ENCODE data around the gene KATNAL1.

Gene KATNAL1

DNA sequence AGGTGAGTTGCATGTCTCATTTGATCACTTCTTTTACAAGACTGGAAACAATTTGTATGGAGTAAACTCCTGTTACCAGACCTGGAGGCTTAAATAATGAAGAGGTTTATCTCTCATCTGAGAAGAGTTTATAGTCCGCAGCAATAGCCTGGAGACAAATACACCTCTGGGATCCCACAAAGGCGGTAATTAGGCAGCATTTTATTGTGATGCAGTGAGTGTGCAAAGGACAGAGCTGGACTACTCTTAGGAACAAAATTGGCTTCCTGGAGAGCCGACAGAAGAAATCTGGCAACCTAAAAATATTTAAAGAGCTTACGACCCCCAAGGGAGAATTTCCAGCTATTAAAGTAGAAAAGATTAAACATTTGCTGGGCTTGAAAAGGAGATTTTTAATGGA is 11.8 kb upstream of the KATNAL1 start:
- H3K4me3 Mint-ChIP-seq = no peak overlapping the region

DNA sequence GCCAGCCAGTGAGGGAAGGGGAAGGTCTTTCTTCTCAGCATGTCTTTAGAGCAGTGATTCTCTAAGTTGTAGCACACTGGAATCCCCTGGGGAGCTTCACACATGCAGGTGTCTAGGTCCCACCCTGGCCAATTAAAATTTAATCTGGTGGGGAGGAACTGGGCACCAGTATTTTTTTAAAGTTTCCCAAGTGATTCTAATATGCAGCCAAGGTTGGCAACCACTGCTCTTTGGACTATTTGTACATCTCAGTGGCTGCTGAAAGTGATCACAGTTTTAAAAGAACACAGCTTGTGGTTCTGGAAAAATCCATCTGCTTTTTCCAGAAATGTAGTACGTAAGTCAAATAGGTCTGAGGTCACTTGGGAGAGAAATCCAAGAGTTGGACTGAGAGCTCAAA is 10.7 kb upstream of the KATNAL1 start:
- DNase-seq (ENCODE audit: low spot score) = no peak
- Mint-ChIP-seq H3K4me3 (no peak overlapping the region), H3K27me3 (ENCODE audit: low read depth) (no peaks in the 10 kb centered on the region), H3K9me3 (no peaks in the 10 kb centered on the region), H3K36me3 (ENCODE audit: low read depth) (peaks cover 4% of the 10 kb centered on the region), H3K4me1 (ENCODE audit: low read depth) (peaks cover 5% of the 10 kb centered on the region), H3K27ac (no peak overlapping the region)

More for the DNA sequence above, 11.8 kb upstream of the KATNAL1 start:
- DNase-seq (ENCODE audit: low spot score) = no peak
- Mint-ChIP-seq H3K27ac (no peak overlapping the region), H3K4me1 (ENCODE audit: low read depth) (peaks cover 3% of the 10 kb centered on the region), H3K9me3 (no peaks in the 10 kb centered on the region), H3K36me3 (ENCODE audit: low read depth) (peaks cover 9% of the 10 kb centered on the region), H3K27me3 (ENCODE audit: low read depth) (no peaks in the 10 kb centered on the region)

- Mint-ChIP-seq H3K4me1 (ENCODE audit: low read depth) (peaks cover 6% of the 10 kb centered on the region), H3K4me3 (no peak overlapping the region), H3K9me3 (no peaks in the 10 kb centered on the region), H3K36me3 (ENCODE audit: low read depth) (peaks cover 5% of the 10 kb centered on the region), H3K27ac (no peak overlapping the region), H3K27me3 (ENCODE audit: low read depth) (no peaks in the 10 kb centered on the region)
- DNase-seq (ENCODE audit: low spot score) = no peak
Measured at GRCh38 chr13:30314562-30314961, 7.2 kb upstream of the KATNAL1 start.

GRCh38 chr13:30314069-30314468 is 6.7 kb upstream of the KATNAL1 start:
- no peak overlapping the region for H3K27ac Mint-ChIP-seq
- H3K4me3 Mint-ChIP-seq = no peak overlapping the region
- DNase-seq (ENCODE audit: low spot score) = no peak
- H3K36me3 Mint-ChIP-seq (ENCODE audit: low read depth) = peaks cover 6% of the 10 kb centered on the region
- H3K9me3 Mint-ChIP-seq = no peaks in the 10 kb centered on the region
- no peaks in the 10 kb centered on the region for H3K27me3 Mint-ChIP-seq (ENCODE audit: low read depth)
- H3K4me1 Mint-ChIP-seq (ENCODE audit: low read depth) = peaks cover 8% of the 10 kb centered on the region

GRCh38 chr13:30313311-30313710 is 6.0 kb upstream of the KATNAL1 start:
- no peak for DNase-seq (ENCODE audit: low spot score)
- Mint-ChIP-seq H3K27ac (no peak overlapping the region), H3K36me3 (ENCODE audit: low read depth) (peaks cover 6% of the 10 kb centered on the region), H3K4me3 (no peak overlapping the region), H3K27me3 (ENCODE audit: low read depth) (no peaks in the 10 kb centered on the region), H3K9me3 (no peaks in the 10 kb centered on the region), H3K4me1 (ENCODE audit: low read depth) (peaks cover 15% of the 10 kb centered on the region)

- Mint-ChIP-seq H3K4me3 (no peak overlapping the region), H3K36me3 (ENCODE audit: low read depth) (peaks cover 6% of the 10 kb centered on the region), H3K9me3 (no peaks in the 10 kb centered on the region), H3K4me1 (ENCODE audit: low read depth) (peaks cover 17% of the 10 kb centered on the region), H3K27ac (no peak overlapping the region), H3K27me3 (ENCODE audit: low read depth) (no peaks in the 10 kb centered on the region)
- DNase-seq (ENCODE audit: low spot score) = no peak
Measured at GRCh38 chr13:30312904-30313303, 5.6 kb upstream of the KATNAL1 start.

DNA sequence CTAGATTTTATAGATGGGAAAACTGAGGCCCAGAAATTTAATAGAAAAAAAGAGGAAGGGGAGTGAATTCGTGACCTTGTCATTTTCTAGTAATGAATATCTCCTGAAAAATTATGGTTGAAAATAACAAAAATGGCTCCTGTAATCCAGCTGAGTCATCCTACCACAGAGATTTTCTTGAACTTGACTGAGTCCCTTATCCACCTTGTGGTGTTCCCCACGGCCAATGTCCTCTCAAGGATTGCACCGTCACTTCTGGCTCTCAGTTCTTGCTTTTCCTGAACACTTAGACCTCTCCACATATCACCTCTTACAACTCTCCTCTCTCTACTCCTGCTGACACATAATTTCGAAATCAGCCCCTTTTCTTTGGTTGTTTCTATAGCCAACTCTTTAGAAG is 1.2 kb upstream of the KATNAL1 start:
- H3K4me3 Mint-ChIP-seq = peak overlapping the region; percentile 55
- no peak overlapping the region for H3K27ac Mint-ChIP-seq
- peaks cover 8% of the 10 kb centered on the region for H3K36me3 Mint-ChIP-seq (ENCODE audit: low read depth)
- H3K9me3 Mint-ChIP-seq = no peaks in the 10 kb centered on the region
- no peaks in the 10 kb centered on the region for H3K27me3 Mint-ChIP-seq (ENCODE audit: low read depth)
- H3K4me1 Mint-ChIP-seq (ENCODE audit: low read depth) = peaks cover 36% of the 10 kb centered on the region
- no peak for DNase-seq (ENCODE audit: low spot score)

GRCh38 chr13:30307971-30308290 is 580 bp upstream of the KATNAL1 start:
- Mint-ChIP-seq H3K27me3 (ENCODE audit: low read depth) (no peaks in the 10 kb centered on the region), H3K4me3 (peak overlapping the region; percentile 86), H3K4me1 (ENCODE audit: low read depth) (peaks cover 42% of the 10 kb centered on the region), H3K9me3 (no peaks in the 10 kb centered on the region), H3K36me3 (ENCODE audit: low read depth) (peaks cover 8% of the 10 kb centered on the region), H3K27ac (no peak overlapping the region)
- no peak for DNase-seq (ENCODE audit: low spot score)

GRCh38 chr13:30306762-30307193 is 573 bp downstream of the KATNAL1 start:
- peak; percentile 90 for DNase-seq (ENCODE audit: low spot score)
- peak overlapping the region; percentile 86 for H3K4me3 Mint-ChIP-seq
- H3K9me3 Mint-ChIP-seq = no peaks in the 10 kb centered on the region
- H3K4me1 Mint-ChIP-seq (ENCODE audit: low read depth) = peaks cover 47% of the 10 kb centered on the region
- H3K36me3 Mint-ChIP-seq (ENCODE audit: low read depth) = peaks cover 8% of the 10 kb centered on the region
- H3K27me3 Mint-ChIP-seq (ENCODE audit: low read depth) = no peaks in the 10 kb centered on the region
- peak overlapping the region; percentile 88 for H3K27ac Mint-ChIP-seq

DNA sequence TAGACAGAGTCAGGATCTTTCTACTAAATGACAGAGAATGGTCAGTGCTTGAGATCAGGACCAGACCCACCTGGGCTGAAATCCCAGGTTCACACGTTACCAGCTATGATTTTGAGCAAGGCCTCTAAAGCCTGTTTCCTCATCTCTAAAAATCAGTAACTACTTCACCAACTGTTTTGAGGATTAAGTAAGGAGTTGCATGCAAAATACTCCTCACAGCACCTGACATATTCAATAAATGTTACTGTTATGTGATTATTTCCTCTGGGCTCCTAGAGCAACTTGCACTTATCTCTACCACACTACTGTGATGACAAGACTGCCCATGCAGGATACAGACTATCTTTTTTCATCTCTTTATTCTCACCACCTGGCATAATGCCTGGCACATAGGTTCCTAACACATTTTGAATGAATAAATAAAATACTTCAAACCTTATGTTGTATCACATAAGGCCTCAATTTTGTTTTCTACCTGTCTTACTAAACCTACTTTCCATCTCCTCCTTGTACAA is 1.8 kb downstream of the KATNAL1 start:
- no peaks in the 10 kb centered on the region for H3K27me3 Mint-ChIP-seq (ENCODE audit: low read depth)
- peaks cover 8% of the 10 kb centered on the region for H3K36me3 Mint-ChIP-seq (ENCODE audit: low read depth)
- no peaks in the 10 kb centered on the region for H3K9me3 Mint-ChIP-seq
- DNase-seq (ENCODE audit: low spot score) = no peak
- peaks cover 47% of the 10 kb centered on the region for H3K4me1 Mint-ChIP-seq (ENCODE audit: low read depth)
- H3K27ac Mint-ChIP-seq = peak overlapping the region; percentile 38
- peak overlapping the region; percentile 54 for H3K4me3 Mint-ChIP-seq

GRCh38 chr13:30303269-30303668 is 4.1 kb downstream of the KATNAL1 start:
- Mint-ChIP-seq H3K27ac (no peak overlapping the region), H3K4me1 (ENCODE audit: low read depth) (peaks cover 43% of the 10 kb centered on the region), H3K36me3 (ENCODE audit: low read depth) (peaks cover 9% of the 10 kb centered on the region), H3K9me3 (no peaks in the 10 kb centered on the region), H3K4me3 (no peak overlapping the region), H3K27me3 (ENCODE audit: low read depth) (no peaks in the 10 kb centered on the region)
- DNase-seq (ENCODE audit: low spot score) = no peak

DNA sequence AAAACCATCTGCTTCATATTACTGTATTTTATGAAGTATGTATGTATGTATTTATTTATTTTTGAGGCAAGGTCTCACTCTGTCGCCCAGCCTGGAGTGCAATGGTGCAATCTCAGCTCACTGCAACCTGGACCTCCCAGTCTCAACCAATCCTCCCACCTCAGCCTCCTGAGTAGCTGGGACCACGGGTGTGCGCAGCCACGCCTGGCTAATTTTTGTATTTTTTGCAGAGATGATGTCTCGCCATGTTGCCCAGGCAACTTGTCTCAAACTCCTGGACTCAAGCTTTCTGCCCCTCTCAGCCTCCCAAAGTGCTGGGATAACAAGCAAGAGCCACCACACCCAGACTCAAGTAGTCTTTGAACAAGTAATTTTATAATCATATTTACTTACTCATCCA is 5.5 kb downstream of the KATNAL1 start:
- no peaks in the 10 kb centered on the region for H3K9me3 Mint-ChIP-seq
- DNase-seq (ENCODE audit: low spot score) = no peak
- H3K4me1 Mint-ChIP-seq (ENCODE audit: low read depth) = peaks cover 44% of the 10 kb centered on the region
- no peak overlapping the region for H3K27ac Mint-ChIP-seq
- H3K27me3 Mint-ChIP-seq (ENCODE audit: low read depth) = no peaks in the 10 kb centered on the region
- H3K36me3 Mint-ChIP-seq (ENCODE audit: low read depth) = peaks cover 9% of the 10 kb centered on the region
- no peak overlapping the region for H3K4me3 Mint-ChIP-seq

- no peak overlapping the region for H3K27ac Mint-ChIP-seq
- H3K4me3 Mint-ChIP-seq = no peak overlapping the region
- DNase-seq (ENCODE audit: low spot score) = no peak
- H3K4me1 Mint-ChIP-seq (ENCODE audit: low read depth) = peaks cover 39% of the 10 kb centered on the region
- H3K27me3 Mint-ChIP-seq (ENCODE audit: low read depth) = no peaks in the 10 kb centered on the region
- H3K9me3 Mint-ChIP-seq = no peaks in the 10 kb centered on the region
- peaks cover 9% of the 10 kb centered on the region for H3K36me3 Mint-ChIP-seq (ENCODE audit: low read depth)
Measured at GRCh38 chr13:30300596-30300995, 6.8 kb downstream of the KATNAL1 start.

DNA sequence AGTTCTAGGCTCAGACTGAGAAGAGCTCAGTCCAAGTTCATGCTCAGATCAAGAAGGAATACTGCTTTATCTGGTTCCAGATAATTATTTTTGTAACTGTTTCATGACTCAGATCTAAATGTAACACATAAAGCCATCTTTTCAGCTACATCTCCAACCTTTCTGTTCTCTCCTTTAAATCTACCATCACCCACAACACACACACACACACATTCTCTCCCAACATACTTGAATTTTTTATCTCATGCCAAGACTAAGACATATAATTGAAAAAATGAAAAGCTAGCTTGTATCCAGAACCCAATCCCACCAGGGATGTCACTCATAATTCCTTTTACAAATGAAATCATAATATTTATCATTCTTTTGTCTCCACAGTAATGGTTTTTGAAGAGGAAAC is 7.6 kb downstream of the KATNAL1 start:
- peaks cover 30% of the 10 kb centered on the region for H3K4me1 Mint-ChIP-seq (ENCODE audit: low read depth)
- H3K27ac Mint-ChIP-seq = no peak overlapping the region
- H3K4me3 Mint-ChIP-seq = no peak overlapping the region
- H3K27me3 Mint-ChIP-seq (ENCODE audit: low read depth) = no peaks in the 10 kb centered on the region
- H3K36me3 Mint-ChIP-seq (ENCODE audit: low read depth) = peaks cover 10% of the 10 kb centered on the region
- no peak for DNase-seq (ENCODE audit: low spot score)
- H3K9me3 Mint-ChIP-seq = no peaks in the 10 kb centered on the region

GRCh38 chr13:30295116-30295515 is 12.2 kb downstream of the KATNAL1 start:
- H3K36me3 Mint-ChIP-seq (ENCODE audit: low read depth) = peaks cover 10% of the 10 kb centered on the region
- H3K4me3 Mint-ChIP-seq = no peak overlapping the region
- H3K27me3 Mint-ChIP-seq (ENCODE audit: low read depth) = peaks cover 5% of the 10 kb centered on the region
- H3K4me1 Mint-ChIP-seq (ENCODE audit: low read depth) = peaks cover 15% of the 10 kb centered on the region
- no peak for DNase-seq (ENCODE audit: low spot score)
- no peaks in the 10 kb centered on the region for H3K9me3 Mint-ChIP-seq
- no peak overlapping the region for H3K27ac Mint-ChIP-seq
